Stomach (tissue), 9 donors: ENCODE results near the gene DNLZ. TPM values are rescaled to one million over a fixed set of nuclear protein-coding genes. Genes with fewer than 3 reads are reported as not detected.

Experiments used
- DNase-seq, 2 donors: peaks; one replicate each; pipeline versions ENCODE4 v3.0.0 to v3.0.0-alpha.2; 2013 to 2019
- H3K27ac ChIP-seq, 5 donors: fragments of 200-600 bp in 4 of 5; sonication (generic) in 4 of 5; one replicate each; pipeline ENCODE4 v1.5.1; 2013 to 2019; ENCODE audit warnings: mild to moderate bottlenecking in 1 of 5, moderate library complexity in 1 of 5
- H3K27me3 ChIP-seq, 3 donors: fragments of 200-600 bp; sonication (generic); one replicate each; pipeline ENCODE4 v1.5.1; 2017 to 2019; ENCODE audit warnings: mixed run types in 1 of 3
- H3K36me3 ChIP-seq, 4 donors: fragments of 200-600 bp; sonication (generic); 1 replicate in 3 of 4; 2 replicates in 1 of 4; pipeline ENCODE4 v1.5.1; 2016 to 2019
- H3K4me1 ChIP-seq, 4 donors: fragments of 200-600 bp; sonication (generic); one replicate each; pipeline ENCODE4 v1.5.1; 2016 to 2019
- H3K4me3 ChIP-seq, 4 donors: fragments of 200-600 bp; sonication (generic) in 3 of 4; one replicate each; pipeline ENCODE4 v1.5.1; 2016 to 2019; ENCODE audit warnings: mild to moderate bottlenecking in 1 of 4
- H3K9me3 ChIP-seq, 4 donors: fragments of 200-600 bp; sonication (generic); one replicate each; pipeline ENCODE4 v1.5.1; 2016 to 2019
- CTCF ChIP-seq, 7 experiments: fragments of 450-650 bp in 4 of 7; fragments of 200-600 bp in 3 of 7; sonication (generic) in 3 of 7; IDR thresholded peaks; one replicate each; pipeline ENCODE4 v1.5.1; 2016 to 2019; ENCODE audit warnings: antibody characterized with exemption in 7 of 7, control low read depth in 2 of 7, mild to moderate bottlenecking in 1 of 7
- EP300 ChIP-seq: sonication (generic); formaldehyde crosslinking; IDR thresholded peaks from one replicate; pipeline ENCODE4 v1.6.1; 2017; ENCODE audit warnings: antibody characterized with exemption
- POLR2A ChIP-seq, 4 donors: fragments of 450-650 bp; IDR thresholded peaks; one replicate each; pipeline ENCODE4 v1.6.1; 2016; ENCODE audit warnings: antibody characterized with exemption in 4 of 4, control low read depth in 2 of 4, mild to moderate bottlenecking in 1 of 4, moderate library complexity in 1 of 4
- POLR2AphosphoS5 ChIP-seq, 3 donors: sonication (generic); formaldehyde crosslinking; IDR thresholded peaks; one replicate each; pipeline ENCODE4 v1.6.1; 2016; ENCODE audit warnings: antibody characterized with exemption in 3 of 3
- WGBS, 5 donors: extraction: QIAGEN DNeasy Blood & Tissue Kit in 3 of 5; methylation state at CpG; one replicate each; pipeline versions ENCODE4 v1.1.5 to v1.1.7; 2013 to 2018; 5-methylcytosine and 5-hydroxymethylcytosine counted together
- intact Hi-C: fragments of 100-400 bp; cut with DNase I; formaldehyde crosslinking; loops from one replicate; pipeline ENCODE4 v1.15.1; 2023; ENCODE audit warnings: low total_unique reads
- polyA plus RNA-seq, 3 donors: library from polyadenylated mRNA; stranded (reverse); fragments of 200-250 nt; gene quantifications; one replicate each; pipeline ENCODE4 v1.2.3, GENCODE V29; 2013
- total RNA-seq, 5 donors: library from RNA; depleted of rRNA; stranded (reverse); fragments of >200 nt; gene quantifications; one replicate each; pipeline versions ENCODE4 v1.1.0 to v1.2.3, GENCODE V29; 2014 to 2016
- donor health status: healthy with polysubstance abuse.
- donor health status: Bipolar disorder and iron deficiency.
- donor health status: healthy.

The DNLZ gene
- total and polyA plus RNA-seq, 8 donors: 1.3 to 16.8 (median 10.1) TPM; not detected in 1

GRCh38 chr9:136402067-136402466 lies 38.5 kb upstream of the DNLZ start:
- intact Hi-C loops: loop anchor here (10.0 kb wide), 1 partner anchor 67 kb away; no protein-coding TSS in a partner anchor
- no peak overlapping the region for H3K4me3 ChIP-seq
- no peak for DNase-seq
- H3K9me3 ChIP-seq: no peaks in the 10 kb centered on the region
- peaks cover 26 to 73% (median 60%) of the 10 kb centered on the region in 4 donors for H3K36me3 ChIP-seq
- 77 to 85% (median 81%) methylated on average over 13 of the region's 13 CpGs for WGBS, 5 donors
- no peaks in the 10 kb centered on the region for H3K27me3 ChIP-seq
- TF ChIP-seq CTCF (IDR thresholded peaks at IDR 0.05) (no peak), POLR2AphosphoS5 (IDR thresholded peaks at IDR 0.05) (no peak), POLR2A (IDR thresholded peaks at IDR 0.05) (no peak)
- no peak overlapping the region for H3K27ac ChIP-seq
- peaks cover 12 to 31% (median 26%) of the 10 kb centered on the region in 4 donors for H3K4me1 ChIP-seq

DNA sequence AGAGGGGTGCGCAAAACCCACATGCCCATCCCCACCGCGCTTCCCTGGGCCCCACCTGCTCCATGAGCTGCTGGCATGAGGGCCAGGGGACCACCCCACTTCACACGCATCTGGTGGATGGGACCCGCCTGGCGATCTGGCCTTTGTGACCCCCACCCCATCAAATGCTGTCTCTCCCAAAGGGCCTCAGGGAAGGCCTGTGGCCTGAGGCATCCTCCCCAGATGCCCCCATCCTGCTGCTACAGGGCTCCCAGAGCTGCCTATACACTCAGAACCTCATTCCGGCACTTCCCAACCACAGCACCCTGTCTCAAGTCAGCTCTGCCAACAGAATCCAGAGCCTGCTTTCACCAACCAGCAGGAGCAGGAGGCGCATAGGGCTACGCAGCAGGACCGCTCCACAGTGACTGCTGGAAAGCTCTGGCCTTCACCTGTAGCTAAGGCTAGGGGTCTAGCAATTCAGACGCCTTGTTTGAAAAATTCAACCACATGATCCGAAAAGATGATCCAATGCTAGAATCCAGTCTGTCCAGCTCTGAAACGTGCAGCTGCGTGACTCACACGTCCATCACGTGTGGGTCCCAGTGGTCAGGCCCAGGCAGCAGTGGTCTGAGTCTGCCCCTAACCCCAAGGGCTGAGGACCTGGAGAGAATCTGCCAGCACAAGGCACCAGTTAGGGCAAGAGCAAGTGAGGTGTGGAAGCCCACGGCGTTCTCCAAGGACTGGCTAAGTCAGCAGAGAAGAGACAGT lies 37.8 kb upstream of the DNLZ start:
- peaks cover 12 to 31% (median 26%) of the 10 kb centered on the region in 4 donors for H3K4me1 ChIP-seq
- intact Hi-C loops: loop anchor here (10.0 kb wide), 1 partner anchor 67 kb away; no protein-coding TSS in a partner anchor
- no peak overlapping the region for H3K4me3 ChIP-seq
- H3K27me3 ChIP-seq: no peaks in the 10 kb centered on the region
- TF ChIP-seq POLR2AphosphoS5 (IDR thresholded peaks at IDR 0.05): no peak
- no peak for TF ChIP-seq CTCF (IDR thresholded peaks at IDR 0.05)
- H3K9me3 ChIP-seq: no peaks in the 10 kb centered on the region
- peaks cover 29 to 73% (median 60%) of the 10 kb centered on the region in 4 donors for H3K36me3 ChIP-seq
- H3K27ac ChIP-seq: no peak overlapping the region
- WGBS, 5 donors: 88 to 93% (median 91%) methylated on average over 18 of the region's 18 CpGs
- DNase-seq: no peak

DNA sequence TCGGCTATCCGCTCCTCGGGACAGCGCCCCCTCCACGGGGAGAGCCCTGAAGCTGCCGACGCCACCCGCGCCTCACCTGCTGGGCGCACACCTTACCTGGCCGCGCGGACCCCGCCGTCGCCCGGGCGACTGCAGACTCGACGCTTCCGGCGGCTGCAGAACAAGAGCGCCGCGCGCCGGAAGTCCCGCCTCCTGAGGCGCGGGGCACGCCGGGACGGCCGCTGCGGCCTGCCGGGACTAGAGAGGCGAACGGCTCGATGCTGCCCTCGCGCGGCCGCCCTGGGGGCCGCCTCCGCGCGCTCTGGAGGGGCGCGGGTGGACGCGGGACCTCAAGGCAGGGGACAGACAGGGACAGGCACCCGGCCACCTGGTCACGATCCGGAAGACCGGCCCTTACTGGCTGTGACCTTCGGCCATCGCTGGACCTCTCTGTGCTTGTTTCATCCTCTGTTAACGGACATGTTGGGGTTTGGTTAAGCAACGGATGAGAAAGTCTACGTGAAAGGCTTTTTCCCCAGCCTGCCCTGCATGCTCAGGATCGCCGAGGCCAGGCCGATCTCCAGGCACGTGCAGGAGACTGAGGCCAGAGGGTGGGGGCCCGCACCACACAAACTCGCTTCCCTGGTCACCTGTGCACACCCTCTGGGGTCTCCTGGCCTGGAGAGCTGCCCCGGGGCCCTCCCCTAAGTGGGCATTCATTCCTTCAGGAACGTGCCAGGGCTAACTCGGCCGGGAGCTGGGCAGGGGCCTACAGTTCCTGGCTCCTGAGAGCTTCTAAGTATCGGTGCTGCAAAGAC lies 36.7 kb upstream of the DNLZ start, which contains the start of gene SNAPC4:
Gene SNAPC4, minus strand, starts transcription at position 133 of the 797 bp plus-strand sequence. CDS start 1,742 bp downstream, outside the sequence.
- Histone ChIP-seq H3K4me1 (peaks cover 12 to 31% (median 26%) of the 10 kb centered on the region in 4 donors), H3K27ac (peak within 1 kb of the TSS in 4 of 5 donors; percentile 55 to 81 (median 68)), H3K4me3 (peak within 1 kb of the TSS; percentile 71 to 98 (median 96)), H3K9me3 (no peaks in the 10 kb centered on the region), H3K27me3 (no peaks in the 10 kb centered on the region), H3K36me3 (peaks cover 30 to 73% (median 60%) of the 10 kb centered on the region in 4 donors)
- 5 to 14% (median 7%) methylated on average over 29 to 71 of the region's 71 CpGs for WGBS, 5 donors
- peak; percentile 89 to 97 for DNase-seq
- peak; percentile 65 to 87 (median 73) for TF ChIP-seq POLR2AphosphoS5 (IDR thresholded peaks at IDR 0.05)
- no peak for TF ChIP-seq EP300
- peak in 5 of 7 experiments; percentile 60 to 96 (median 94) for TF ChIP-seq CTCF (IDR thresholded peaks at IDR 0.05)
- TF ChIP-seq POLR2A (IDR thresholded peaks at IDR 0.05): no peak
- intact Hi-C loops: loop anchor here (10.0 kb wide), 1 partner anchor 65 kb away; no protein-coding TSS in a partner anchor
